ENCODE results near the gene NCAM1. TPM values are rescaled to one million over a fixed set of nuclear protein-coding genes. Genes with fewer than 3 reads are reported as not detected.
A peak's percentile ranks its signal among the peaks of the same experiment; 100 is the strongest.

The NCAM1 gene
- polyA plus RNA-seq, 3 donors = 64.4 to 77.8 (median 73.2) TPM

DNA sequence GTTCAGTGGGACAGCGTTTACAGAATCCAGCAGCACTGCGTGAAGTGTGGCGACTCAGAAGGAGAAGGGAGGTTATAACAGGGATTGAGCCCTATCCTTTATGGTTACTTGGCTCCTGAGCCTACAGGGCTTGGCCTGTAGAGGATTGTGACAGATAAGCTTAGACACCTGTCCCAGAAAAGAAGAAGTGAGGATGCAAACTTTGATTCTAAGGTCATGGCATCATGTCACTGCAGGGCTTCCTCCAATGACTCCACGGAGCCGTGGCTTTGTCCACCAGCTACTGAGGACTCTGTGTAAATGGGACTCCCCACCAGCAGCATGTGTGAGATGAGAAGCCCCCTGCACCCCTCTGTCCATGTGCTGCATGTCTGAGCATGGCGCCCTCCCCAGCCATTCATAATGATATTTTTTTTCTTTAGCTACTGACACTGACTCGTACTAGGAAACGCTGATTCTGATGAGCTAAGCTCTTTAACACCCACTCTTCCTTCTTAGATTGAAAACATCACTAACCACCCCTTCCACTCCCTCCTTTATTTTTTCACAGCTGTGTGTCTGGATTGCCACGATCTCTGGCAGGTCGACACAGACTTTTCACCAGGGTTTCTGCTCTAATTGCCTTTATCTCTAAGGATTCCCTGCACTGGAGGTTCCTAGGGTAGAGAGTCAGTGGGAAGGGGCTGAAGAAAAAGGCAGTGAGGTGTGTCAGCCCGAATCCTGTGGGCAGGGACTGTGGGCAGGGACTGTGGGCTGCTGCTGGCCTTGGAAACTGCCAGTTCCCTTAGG is 287.7 kb downstream of the NCAM1 start:
- DNase-seq = no peak

DNA sequence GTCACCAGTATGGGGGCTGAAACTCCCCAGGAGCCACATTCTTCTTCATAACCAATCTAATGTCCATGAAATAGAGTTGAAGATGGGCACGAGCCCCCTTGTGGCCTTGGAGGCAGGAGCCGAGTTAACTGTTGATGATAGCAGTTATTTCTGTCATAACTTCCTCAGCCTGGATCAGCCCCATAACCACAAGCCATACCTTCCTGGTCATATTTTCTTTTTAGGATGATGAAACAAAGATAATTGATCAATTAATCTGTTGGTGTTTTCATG is 288.2 kb downstream of the NCAM1 start:
- no peak for DNase-seq

GRCh38 chr11:113249786-113250185 is 288.6 kb downstream of the NCAM1 start:
- no peak for DNase-seq

DNA sequence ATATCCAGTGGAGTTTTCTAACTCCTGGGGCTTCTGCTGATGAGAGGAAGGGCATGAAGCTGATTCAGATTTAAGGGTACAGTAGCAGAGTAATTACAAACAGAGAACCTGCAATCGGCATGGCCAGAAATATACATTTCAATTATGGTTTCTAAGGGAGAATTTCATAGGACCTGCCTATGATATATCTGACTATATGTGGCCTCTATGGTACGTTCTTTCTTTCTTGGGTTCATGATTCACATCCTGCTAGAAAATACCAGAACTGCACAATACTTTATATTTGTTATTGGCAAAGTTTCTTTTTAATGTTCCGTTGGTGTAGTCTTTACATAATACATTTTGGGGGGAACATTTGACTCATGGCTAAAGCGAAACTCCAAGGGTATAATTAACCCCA is 290.1 kb downstream of the NCAM1 start:
- DNase-seq = no peak

DNA sequence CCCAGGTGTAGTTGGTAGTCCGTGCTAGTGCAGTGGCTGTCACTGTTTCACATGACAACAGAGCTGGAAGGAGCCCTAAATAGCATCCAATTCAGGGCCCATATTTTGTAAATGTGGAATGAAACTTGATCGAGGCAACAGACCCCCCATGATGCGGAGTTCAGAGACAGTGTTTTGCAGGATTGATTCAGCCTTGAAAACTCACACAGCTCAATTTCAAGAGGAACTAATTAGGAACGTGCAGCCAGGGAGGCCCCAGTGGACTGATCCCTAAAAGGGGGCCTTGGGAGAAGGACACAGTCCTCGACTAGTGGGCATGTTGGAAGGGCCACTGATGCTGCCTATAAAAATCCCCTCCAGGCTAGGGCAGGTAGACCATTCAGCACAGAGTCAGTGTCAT is 292.2 kb downstream of the NCAM1 start:
- DNase-seq = no peak

DNA sequence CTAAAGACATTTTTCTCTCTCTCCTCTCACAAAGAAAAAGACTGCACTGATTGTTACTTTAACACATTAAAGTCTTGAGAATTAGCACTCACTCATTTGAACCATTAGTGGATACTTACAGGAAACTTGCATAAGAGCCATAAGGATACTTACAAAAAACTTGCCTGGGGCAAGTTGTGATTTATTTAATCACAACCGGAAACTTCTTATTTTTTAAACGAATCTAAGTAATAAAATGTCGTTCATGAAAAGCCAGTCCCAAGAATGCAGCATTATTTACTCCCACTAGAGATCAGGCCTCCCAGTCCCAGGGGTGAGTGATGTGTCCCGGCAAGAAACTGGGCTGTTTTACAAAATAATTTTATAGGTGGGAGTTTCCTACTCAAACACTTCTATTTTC is 293.9 kb downstream of the NCAM1 start:
- DNase-seq = peak; percentile 62

- DNase-seq = no peak
Measured at GRCh38 chr11:113255741-113256140, 294.5 kb downstream of the NCAM1 start.

- DNase-seq = no peak
Measured at GRCh38 chr11:113256431-113257202, 295.4 kb downstream of the NCAM1 start.

GRCh38 chr11:113260096-113260425 is 298.8 kb downstream of the NCAM1 start:
- no peak for DNase-seq

GRCh38 chr11:113260541-113260940 is 299.3 kb downstream of the NCAM1 start:
- DNase-seq = no peak

- DNase-seq = no peak
Measured at GRCh38 chr11:113261709-113262475, 300.7 kb downstream of the NCAM1 start.

DNA sequence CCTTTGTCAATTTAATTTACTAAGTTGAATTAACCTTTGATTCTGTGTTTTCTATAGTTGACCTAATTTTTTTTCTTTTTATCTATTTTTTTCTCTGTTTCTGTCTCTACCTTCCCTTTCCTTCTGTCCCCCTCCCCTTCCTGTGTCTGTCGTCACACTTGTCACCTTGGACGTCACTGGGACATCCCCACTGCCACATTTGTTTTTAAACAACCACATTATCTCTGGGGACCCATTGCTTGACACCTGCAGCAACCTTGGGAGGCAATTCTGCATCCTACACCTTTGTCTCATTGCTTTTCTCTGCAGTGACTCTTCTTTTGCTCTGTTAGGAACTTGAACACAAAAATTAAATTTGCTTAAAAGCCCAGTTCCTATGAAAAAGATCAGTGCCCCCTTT is 301.4 kb downstream of the NCAM1 start:
- DNase-seq = no peak

- DNase-seq = no peak
Measured at GRCh38 chr11:113263458-113264259, 302.4 kb downstream of the NCAM1 start.

DNA sequence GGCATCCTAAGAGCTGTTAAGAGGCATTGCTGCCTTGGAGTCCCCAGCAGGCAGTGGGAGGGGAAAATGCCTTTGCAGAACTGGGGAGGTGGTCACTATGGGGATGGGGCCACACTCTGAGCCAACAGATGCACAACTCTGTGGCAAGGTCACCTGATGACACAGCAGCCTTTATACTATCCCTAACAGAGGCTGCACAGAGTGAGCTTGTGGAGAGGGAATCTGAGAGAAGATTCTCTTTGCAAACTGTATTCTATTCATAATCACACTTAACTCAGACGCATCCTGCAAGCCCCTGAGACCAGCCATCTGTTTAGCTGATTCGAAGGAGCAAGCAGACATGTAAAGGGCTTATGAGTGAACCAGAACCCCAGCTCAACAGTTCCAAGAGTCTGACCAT is 304.1 kb downstream of the NCAM1 start:
- DNase-seq = no peak

- no peak for DNase-seq
Measured at GRCh38 chr11:113267493-113267892, 306.3 kb downstream of the NCAM1 start.

- no peak for DNase-seq
Measured at GRCh38 chr11:113269096-113269495, 307.9 kb downstream of the NCAM1 start.

- no peak for DNase-seq
Measured at GRCh38 chr11:113269636-113270035, 308.4 kb downstream of the NCAM1 start.

- no peak for DNase-seq
Measured at GRCh38 chr11:113270080-113270479, 308.9 kb downstream of the NCAM1 start.

- no peak for DNase-seq
Measured at GRCh38 chr11:113271551-113272245, 310.5 kb downstream of the NCAM1 start.

DNA sequence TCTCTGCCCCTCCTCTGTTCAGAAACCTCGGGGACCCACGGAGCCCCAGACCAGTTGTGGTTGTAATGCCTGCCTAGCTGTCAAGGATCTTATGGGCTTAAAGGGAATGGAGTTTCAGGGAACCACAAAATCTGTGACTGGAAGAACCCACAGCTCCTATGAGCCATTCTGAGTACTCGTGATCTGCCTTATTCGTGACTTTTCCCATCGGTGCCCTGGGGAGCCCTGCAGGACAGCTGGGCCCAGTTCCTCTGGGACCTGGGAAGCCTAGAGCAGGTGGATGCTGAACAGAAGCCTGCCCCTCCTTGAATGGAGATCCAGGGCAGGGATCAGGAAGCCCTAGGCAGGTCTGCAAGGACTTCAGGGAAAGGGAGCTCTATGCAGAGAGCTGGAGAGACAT is 311.1 kb downstream of the NCAM1 start:
- DNase-seq = no peak

- DNase-seq = no peak
Measured at GRCh38 chr11:113272927-113273615, 311.9 kb downstream of the NCAM1 start.
